ENCODE results near the gene UBXN11.
"Not testable (repeated sequence)": the region's sequence is repeated elsewhere in the genome, so short reads cannot be mapped to it uniquely, and the experiment has no call there.

Gene UBXN11

DNA sequence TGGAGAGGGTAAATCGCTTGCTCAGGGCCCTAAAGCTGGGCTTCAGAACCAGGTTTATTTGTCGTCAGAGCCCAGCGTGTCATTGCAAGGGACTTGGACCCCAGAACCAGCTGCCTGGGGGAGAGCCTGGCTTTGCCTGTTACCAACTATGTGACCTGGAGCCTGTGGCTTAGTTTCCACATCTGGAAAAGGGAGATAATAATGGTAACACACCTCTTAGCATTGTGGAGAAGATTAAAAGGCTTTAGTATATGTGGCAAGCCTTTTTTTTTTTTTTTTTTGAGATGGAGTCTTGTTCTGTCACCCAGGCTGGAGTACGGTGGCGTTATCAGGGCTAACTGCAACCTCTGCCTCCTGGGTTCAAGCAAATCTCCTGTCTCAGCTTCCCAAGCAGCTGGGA lies 23.8 kb upstream of the UBXN11 start:
- Histone ChIP-seq H3K36me3 (ENCODE audit: control insufficient read depth, insufficient read depth, low read length) (no peaks in the 10 kb centered on the region), H3K27me3 (ENCODE audit: control insufficient read depth, insufficient read depth, low read length) (no peaks in the 10 kb centered on the region), H3K4me3 (ENCODE audit: low read length) (no peak overlapping the region), H3K9me3 (ENCODE audit: control insufficient read depth, low read length) (no peaks in the 10 kb centered on the region), H3K9ac (ENCODE audit: low read length) (no peak overlapping the region), H3K4me1 (ENCODE audit: control insufficient read depth, insufficient read depth, low read length) (no peaks in the 10 kb centered on the region)

DNA sequence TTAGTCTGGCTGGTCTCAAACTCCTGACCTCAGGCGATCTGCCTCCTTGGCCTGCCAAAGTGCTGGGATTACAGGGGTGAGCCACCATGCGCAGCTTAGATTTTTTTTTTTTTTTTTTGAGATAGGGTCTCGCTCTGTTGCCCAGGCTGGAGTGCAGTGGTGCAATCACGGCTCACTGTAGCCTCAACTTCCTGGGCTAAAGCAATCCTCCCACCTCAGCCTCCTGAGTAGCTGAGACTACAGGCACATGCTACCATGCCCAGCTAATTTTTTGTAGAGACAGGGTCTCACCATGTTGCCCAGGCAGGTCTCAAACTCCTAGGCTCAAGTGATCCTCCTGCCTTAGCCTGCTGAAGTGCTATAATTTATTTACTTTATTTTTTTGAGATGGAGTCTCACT lies 22.9 kb upstream of the UBXN11 start:
- H3K4me1 ChIP-seq (ENCODE audit: control insufficient read depth, insufficient read depth, low read length); H3K9me3 ChIP-seq (ENCODE audit: control insufficient read depth, low read length); H3K36me3 ChIP-seq (ENCODE audit: control insufficient read depth, insufficient read depth, low read length); H3K27me3 ChIP-seq (ENCODE audit: control insufficient read depth, insufficient read depth, low read length); H3K9ac ChIP-seq (ENCODE audit: low read length); H3K4me3 ChIP-seq (ENCODE audit: low read length): not testable (repeated sequence)

DNA sequence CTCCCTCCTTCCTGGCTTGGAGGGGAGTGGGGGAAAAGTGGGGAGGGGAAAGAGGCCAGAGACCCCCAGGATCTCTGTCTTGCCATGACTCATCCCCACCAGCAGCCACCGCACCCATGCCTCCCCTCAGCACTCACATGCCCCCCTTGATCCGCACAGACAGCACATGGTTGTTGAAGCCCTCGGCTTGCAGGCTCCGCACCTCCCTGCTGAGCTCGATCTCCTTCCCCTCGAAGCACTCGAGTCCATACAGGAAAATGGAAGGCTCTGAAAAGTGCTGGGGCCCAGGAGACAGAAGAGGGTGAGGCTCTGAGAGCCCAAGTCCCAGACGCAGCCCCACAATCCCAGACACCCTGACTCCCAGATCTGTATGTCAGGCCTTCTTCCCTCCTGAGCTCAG lies 22.2 kb upstream of the UBXN11 start:
- no peaks in the 10 kb centered on the region for H3K27me3 ChIP-seq (ENCODE audit: control insufficient read depth, insufficient read depth, low read length)
- H3K9ac ChIP-seq (ENCODE audit: low read length), result no peak overlapping the region
- H3K36me3 ChIP-seq (ENCODE audit: control insufficient read depth, insufficient read depth, low read length), result no peaks in the 10 kb centered on the region
- no peaks in the 10 kb centered on the region for H3K9me3 ChIP-seq (ENCODE audit: control insufficient read depth, low read length)
- H3K4me3 ChIP-seq (ENCODE audit: low read length), result no peak overlapping the region
- H3K4me1 ChIP-seq (ENCODE audit: control insufficient read depth, insufficient read depth, low read length), result no peaks in the 10 kb centered on the region

DNA sequence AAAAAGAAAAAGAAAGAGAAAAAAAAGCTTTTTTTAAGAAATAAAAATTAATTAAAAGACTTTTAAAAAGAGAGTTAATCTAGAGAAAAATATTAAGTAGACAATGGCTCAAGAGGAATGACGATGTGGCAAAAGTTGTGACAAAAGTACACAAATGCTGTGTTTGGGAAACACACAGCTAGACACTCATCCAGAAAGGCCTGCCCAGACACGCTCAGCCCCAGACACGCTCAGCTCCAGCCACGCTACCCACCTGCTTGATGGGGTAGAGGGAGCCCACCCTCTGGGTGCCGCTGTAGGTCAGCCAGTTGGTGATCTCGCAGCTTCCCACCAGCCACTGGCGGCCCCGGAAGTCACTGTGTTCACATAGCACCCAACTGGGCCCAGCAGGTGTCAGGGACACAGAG lies 21.5 kb upstream of the UBXN11 start:
- Histone ChIP-seq H3K9ac (ENCODE audit: low read length) (no peak overlapping the region), H3K9me3 (ENCODE audit: control insufficient read depth, low read length) (no peaks in the 10 kb centered on the region), H3K36me3 (ENCODE audit: control insufficient read depth, insufficient read depth, low read length) (no peaks in the 10 kb centered on the region), H3K4me1 (ENCODE audit: control insufficient read depth, insufficient read depth, low read length) (no peaks in the 10 kb centered on the region), H3K4me3 (ENCODE audit: low read length) (no peak overlapping the region), H3K27me3 (ENCODE audit: control insufficient read depth, insufficient read depth, low read length) (no peaks in the 10 kb centered on the region)

DNA sequence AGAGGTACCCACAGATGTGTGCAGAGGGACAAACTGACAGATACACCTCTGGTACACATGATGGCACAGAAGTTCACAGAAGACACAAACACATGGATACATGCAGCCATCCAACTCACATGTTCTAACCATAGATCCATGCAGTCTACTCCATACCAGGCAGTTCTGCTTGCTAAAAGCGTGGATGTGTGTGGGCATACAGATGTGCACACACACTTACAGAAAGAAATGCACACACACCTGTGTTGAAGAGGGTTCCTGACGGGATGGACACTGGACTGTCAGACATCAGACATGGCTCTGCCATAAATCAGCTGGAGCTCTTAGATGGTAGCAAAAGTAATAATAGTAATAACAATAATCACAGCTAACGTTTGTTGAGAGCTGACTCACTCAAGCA lies 18.1 kb upstream of the UBXN11 start:
- Histone ChIP-seq H3K9ac (ENCODE audit: low read length) (no peak overlapping the region), H3K9me3 (ENCODE audit: control insufficient read depth, low read length) (no peaks in the 10 kb centered on the region), H3K27me3 (ENCODE audit: control insufficient read depth, insufficient read depth, low read length) (no peaks in the 10 kb centered on the region), H3K36me3 (ENCODE audit: control insufficient read depth, insufficient read depth, low read length) (no peaks in the 10 kb centered on the region), H3K4me1 (ENCODE audit: control insufficient read depth, insufficient read depth, low read length) (peaks cover 4% of the 10 kb centered on the region), H3K4me3 (ENCODE audit: low read length) (no peak overlapping the region)

DNA sequence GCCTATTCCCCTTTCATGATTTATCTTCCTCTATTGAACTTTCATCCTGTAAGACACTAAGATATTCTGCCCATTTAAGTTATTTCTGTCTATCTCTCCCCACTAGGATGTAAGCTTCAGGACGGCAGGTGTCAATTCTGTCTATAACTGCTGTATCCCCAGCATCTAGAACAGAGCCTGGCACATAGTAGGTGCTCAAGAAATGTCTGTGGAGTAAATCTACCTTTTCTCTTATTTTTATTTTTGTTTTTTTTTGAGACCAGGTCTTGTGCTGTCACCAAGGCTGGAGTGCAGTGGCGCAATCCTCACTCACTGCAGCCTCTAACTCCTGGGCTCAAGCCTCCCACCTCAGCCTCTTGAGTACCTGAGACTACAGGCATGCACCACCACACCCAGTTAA lies 16.9 kb upstream of the UBXN11 start:
- peaks cover 4% of the 10 kb centered on the region for H3K4me1 ChIP-seq (ENCODE audit: control insufficient read depth, insufficient read depth, low read length)
- no peaks in the 10 kb centered on the region for H3K36me3 ChIP-seq (ENCODE audit: control insufficient read depth, insufficient read depth, low read length)
- H3K4me3 ChIP-seq (ENCODE audit: low read length), result no peak overlapping the region
- no peaks in the 10 kb centered on the region for H3K27me3 ChIP-seq (ENCODE audit: control insufficient read depth, insufficient read depth, low read length)
- no peaks in the 10 kb centered on the region for H3K9me3 ChIP-seq (ENCODE audit: control insufficient read depth, low read length)
- H3K9ac ChIP-seq (ENCODE audit: low read length), result no peak overlapping the region

DNA sequence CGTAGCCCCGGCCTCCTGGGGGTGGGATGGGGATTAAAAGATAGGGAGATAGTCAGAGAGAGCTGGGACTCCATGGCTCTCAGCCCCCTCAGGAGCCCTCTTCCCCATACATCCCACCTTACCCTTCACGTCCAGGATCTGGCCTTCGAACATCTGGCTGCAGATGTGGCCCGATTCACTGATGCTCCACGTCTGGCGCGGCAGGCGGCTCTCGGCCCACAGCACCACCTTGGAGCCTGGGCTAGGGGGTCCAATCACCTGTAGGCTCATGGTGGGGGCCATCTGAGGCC lies 15.6 kb upstream of the UBXN11 start:
- Histone ChIP-seq H3K4me1 (ENCODE audit: control insufficient read depth, insufficient read depth, low read length) (peaks cover 4% of the 10 kb centered on the region), H3K27me3 (ENCODE audit: control insufficient read depth, insufficient read depth, low read length) (no peaks in the 10 kb centered on the region), H3K4me3 (ENCODE audit: low read length) (no peak overlapping the region), H3K36me3 (ENCODE audit: control insufficient read depth, insufficient read depth, low read length) (no peaks in the 10 kb centered on the region), H3K9ac (ENCODE audit: low read length) (peak overlapping the region; percentile 51), H3K9me3 (ENCODE audit: control insufficient read depth, low read length) (no peaks in the 10 kb centered on the region)

DNA sequence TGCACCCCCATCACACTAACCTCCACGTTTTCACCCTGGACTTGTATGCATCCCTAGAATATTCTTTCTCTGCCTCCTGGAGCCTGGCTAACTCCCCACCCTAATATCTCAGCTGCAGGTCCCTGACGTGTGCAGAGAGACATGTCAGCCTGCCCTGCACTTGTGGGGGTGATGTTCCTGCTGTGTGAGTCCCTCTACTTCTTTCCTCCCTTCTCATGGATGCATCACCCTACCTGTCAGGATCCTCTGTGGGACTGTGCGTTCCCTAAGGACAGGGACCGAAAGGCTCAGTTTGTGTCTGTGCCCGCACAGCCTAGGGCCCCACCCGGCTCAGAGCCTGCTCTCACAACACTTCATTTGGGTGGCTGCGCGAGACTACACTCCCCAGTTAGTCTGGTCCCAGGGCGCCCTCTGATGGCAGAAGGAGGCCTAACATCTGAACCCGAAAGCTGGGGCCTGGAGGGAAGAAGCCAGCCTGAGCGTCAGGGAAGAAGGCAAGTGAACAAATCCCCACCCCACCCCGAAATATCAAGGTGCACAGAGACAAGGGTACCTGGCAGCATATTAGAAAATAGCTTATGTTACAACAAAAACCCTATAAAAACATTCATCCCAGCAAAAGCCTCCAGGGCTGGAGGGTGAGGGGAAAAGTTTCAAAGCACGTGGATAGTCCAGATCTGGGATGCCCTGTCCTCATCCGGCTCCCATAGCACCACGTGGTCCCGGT lies 15.0 kb upstream of the UBXN11 start:
- Histone ChIP-seq H3K27me3 (ENCODE audit: control insufficient read depth, insufficient read depth, low read length) (no peaks in the 10 kb centered on the region), H3K36me3 (ENCODE audit: control insufficient read depth, insufficient read depth, low read length) (no peaks in the 10 kb centered on the region), H3K4me3 (ENCODE audit: low read length) (no peak overlapping the region), H3K9me3 (ENCODE audit: control insufficient read depth, low read length) (no peaks in the 10 kb centered on the region), H3K9ac (ENCODE audit: low read length) (peak overlapping the region; percentile 51), H3K4me1 (ENCODE audit: control insufficient read depth, insufficient read depth, low read length) (peaks cover 4% of the 10 kb centered on the region)

DNA sequence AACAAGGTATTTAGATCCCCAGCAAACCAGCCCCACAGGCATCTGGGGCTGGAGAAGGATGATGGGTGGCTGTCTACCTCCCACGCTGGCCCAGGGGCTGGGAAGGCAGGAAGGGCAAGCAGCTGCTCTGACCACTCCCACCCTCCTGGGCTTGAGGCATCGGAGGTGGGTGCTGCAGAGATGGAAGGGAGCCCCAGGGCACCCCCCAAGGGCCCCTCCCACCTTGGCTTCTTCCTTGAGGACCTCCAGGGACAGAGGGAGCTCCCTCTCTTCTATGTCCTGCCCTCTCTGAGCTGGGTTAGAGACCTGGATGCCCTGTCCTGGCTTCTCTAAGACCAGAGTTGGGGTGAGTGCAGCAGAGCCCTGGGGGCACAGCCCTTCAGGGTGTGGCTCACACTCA lies 14.5 kb upstream of the UBXN11 start:
- Histone ChIP-seq H3K36me3 (ENCODE audit: control insufficient read depth, insufficient read depth, low read length) (no peaks in the 10 kb centered on the region), H3K27me3 (ENCODE audit: control insufficient read depth, insufficient read depth, low read length) (no peaks in the 10 kb centered on the region), H3K9ac (ENCODE audit: low read length) (no peak overlapping the region), H3K4me3 (ENCODE audit: low read length) (no peak overlapping the region), H3K9me3 (ENCODE audit: control insufficient read depth, low read length) (no peaks in the 10 kb centered on the region), H3K4me1 (ENCODE audit: control insufficient read depth, insufficient read depth, low read length) (peaks cover 4% of the 10 kb centered on the region)

DNA sequence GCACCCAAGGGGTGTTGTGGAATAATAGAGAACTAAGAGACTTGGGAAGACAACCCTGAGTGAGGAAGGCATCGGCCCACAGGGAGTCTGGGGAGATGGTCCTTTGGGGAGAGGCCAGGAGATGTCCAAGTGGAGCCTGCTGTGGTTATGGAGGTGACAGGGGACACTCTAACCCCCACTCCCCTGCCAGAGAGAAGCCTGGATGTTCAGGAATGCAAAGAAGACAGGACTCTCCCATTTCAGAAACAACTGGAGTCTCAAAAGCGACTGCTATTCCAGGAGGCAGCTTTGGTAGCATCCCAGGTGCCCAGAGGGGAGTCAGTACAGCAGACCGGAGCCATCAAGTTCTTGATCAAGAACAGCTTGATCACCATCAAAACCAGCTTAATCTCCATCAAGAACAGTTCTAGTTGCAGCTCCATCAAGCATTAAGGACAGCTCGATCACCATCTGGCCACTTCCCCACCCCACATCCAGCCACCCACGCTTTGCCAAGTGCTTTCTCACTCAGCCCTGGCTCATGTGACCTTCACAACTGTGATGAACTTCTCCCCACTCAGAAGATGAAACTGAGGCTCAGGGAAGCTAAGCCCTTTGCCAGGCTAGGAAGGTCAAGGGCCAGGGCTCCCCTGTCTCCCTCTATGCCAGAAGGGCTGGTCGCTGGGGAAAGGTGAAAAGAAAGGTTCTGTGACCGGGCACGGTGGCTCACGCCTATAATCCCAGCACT lies 12.1 kb upstream of the UBXN11 start:
- Histone ChIP-seq H3K36me3 (ENCODE audit: control insufficient read depth, insufficient read depth, low read length) (no peaks in the 10 kb centered on the region), H3K27me3 (ENCODE audit: control insufficient read depth, insufficient read depth, low read length) (no peaks in the 10 kb centered on the region), H3K9me3 (ENCODE audit: control insufficient read depth, low read length) (no peaks in the 10 kb centered on the region), H3K9ac (ENCODE audit: low read length) (peak overlapping the region; percentile 39), H3K4me3 (ENCODE audit: low read length) (no peak overlapping the region), H3K4me1 (ENCODE audit: control insufficient read depth, insufficient read depth, low read length) (peaks cover 9% of the 10 kb centered on the region)

DNA sequence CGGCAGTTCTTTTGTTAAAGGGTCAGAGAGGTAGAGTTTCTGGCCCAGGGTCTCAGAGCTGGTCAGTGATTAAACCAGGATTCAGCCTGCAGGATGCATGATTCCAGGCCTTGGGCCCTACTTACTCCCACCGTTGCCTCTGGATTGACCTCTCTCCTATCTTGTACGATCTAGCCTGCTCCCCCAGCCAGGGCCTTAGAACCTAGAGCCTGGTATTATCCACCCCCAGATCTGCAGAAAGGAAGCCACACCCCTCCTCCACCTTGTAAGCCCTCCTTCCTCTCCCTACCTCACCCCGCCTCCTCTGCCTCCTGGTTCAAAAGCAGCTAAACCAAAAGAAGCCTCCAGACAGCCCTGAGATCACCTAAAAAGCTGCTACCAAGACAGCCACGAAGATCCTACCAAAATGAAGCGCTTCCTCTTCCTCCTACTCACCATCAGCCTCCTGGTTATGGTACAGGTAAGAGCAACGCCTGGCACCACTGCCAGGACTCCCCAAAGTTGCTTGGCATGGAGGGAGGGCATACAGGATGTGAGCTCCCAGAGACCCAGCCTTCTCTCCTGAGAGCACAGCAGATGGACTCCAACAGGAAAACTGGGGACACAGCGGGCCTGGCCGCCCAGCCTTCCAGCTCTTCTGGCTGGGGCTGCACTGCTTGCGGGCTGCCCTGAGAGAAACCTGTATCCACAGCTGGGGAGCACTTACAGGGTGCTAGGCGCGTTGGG lies 11.3 kb upstream of the UBXN11 start, which contains the start of gene CD52:
Gene CD52, plus strand, starts transcription at position 347 of the 726 bp plus-strand sequence. Its CDS starts 60 bp downstream, at position 407.
- Histone ChIP-seq H3K27me3 (ENCODE audit: control insufficient read depth, insufficient read depth, low read length) (no peaks in the 10 kb centered on the region), H3K9ac (ENCODE audit: low read length) (peak within 1 kb of the TSS; percentile 39), H3K9me3 (ENCODE audit: control insufficient read depth, low read length) (no peaks in the 10 kb centered on the region), H3K36me3 (ENCODE audit: control insufficient read depth, insufficient read depth, low read length) (no peaks in the 10 kb centered on the region), H3K4me3 (ENCODE audit: low read length) (no peak within 1 kb of the TSS), H3K4me1 (ENCODE audit: control insufficient read depth, insufficient read depth, low read length) (peaks cover 9% of the 10 kb centered on the region)

DNA sequence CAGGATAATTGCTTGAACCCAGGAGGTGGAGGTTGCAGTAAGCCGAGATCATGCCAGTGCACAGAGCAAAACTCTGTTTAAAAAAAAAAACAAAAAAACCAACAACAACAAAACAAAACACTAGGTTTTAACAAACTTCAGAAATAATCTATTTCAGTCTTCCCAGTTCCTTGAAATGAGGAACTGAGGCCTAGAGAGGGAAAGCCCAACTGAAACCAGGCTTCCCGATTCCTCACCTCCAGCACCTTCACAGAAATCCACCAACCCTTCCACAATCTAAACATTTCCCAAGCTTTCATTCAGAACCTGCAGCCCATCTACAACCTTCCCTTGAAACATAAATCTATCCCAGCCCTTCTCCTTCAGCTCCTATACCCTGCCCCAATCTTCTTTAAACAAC lies 10.7 kb upstream of the UBXN11 start:
- H3K4me1 ChIP-seq (ENCODE audit: control insufficient read depth, insufficient read depth, low read length), result peaks cover 9% of the 10 kb centered on the region
- H3K9ac ChIP-seq (ENCODE audit: low read length), result peak overlapping the region; percentile 22
- no peaks in the 10 kb centered on the region for H3K9me3 ChIP-seq (ENCODE audit: control insufficient read depth, low read length)
- no peaks in the 10 kb centered on the region for H3K36me3 ChIP-seq (ENCODE audit: control insufficient read depth, insufficient read depth, low read length)
- H3K27me3 ChIP-seq (ENCODE audit: control insufficient read depth, insufficient read depth, low read length), result no peaks in the 10 kb centered on the region
- no peak overlapping the region for H3K4me3 ChIP-seq (ENCODE audit: low read length)

Data from mucosa of stomach (tissue), 1 donor.